Stimulated activated naive B cell treated with anti-CD40 and anti-IgM and Interleukin-4, amounts not matched to agents 10 μg/mL and 1 μg/mL and 100 μg/mL, for 72 hours (primary cell): ENCODE data around the gene NRL.

Experiments used
- ATAC-seq, 2 donors: fragments of 150-1000 bp; cut with Tn5 transposase; replicated peaks; 2 replicates each; pipeline ENCODE4 v1.10.0; 2021; ENCODE audit warnings: moderate library complexity in 1 of 2
- DNase-seq: peaks from one replicate; pipeline ENCODE4 v3.0.0; 2021
- H3K27ac Mint-ChIP-seq: one replicate; pipeline ENCODE4 v1.8.0; 2022; ENCODE audit warnings: mild to moderate bottlenecking, mixed read lengths
- H3K27me3 Mint-ChIP-seq, 2 donors: one replicate each; pipeline ENCODE4 v1.8.0; 2022; ENCODE audit warnings: mixed read lengths in 2 of 2
- H3K36me3 Mint-ChIP-seq, 2 donors: one replicate each; pipeline ENCODE4 v1.8.0; 2022; ENCODE audit warnings: mixed read lengths in 2 of 2, mild to moderate bottlenecking in 1 of 2
- H3K4me1 Mint-ChIP-seq, 2 donors: one replicate each; pipeline ENCODE4 v1.8.0; 2022; ENCODE audit warnings: mixed read lengths in 2 of 2, mild to moderate bottlenecking in 1 of 2
- H3K4me3 Mint-ChIP-seq, 2 donors: one replicate each; pipeline ENCODE4 v1.8.0; 2022; ENCODE audit warnings: mild to moderate bottlenecking in 2 of 2, mixed read lengths in 2 of 2, moderate library complexity in 1 of 2
- H3K9me3 Mint-ChIP-seq, 2 donors: one replicate each; pipeline ENCODE4 v1.8.0; 2022; ENCODE audit warnings: mixed read lengths in 2 of 2, mild to moderate bottlenecking in 1 of 2

The NRL gene

GRCh38 chr14:24126939-24127338 lies 12.2 kb upstream of the NRL start:
- Mint-ChIP-seq H3K27me3 (no peaks in the 10 kb centered on the region), H3K9me3 (no peaks in the 10 kb centered on the region), H3K4me3 (no peak overlapping the region), H3K27ac (no peak overlapping the region), H3K4me1 (peaks cover 26 to 41% of the 10 kb centered on the region in 2 donors), H3K36me3 (peaks cover 18 to 23% of the 10 kb centered on the region in 2 donors)
- ATAC-seq (no peak), DNase-seq (no peak)

DNA sequence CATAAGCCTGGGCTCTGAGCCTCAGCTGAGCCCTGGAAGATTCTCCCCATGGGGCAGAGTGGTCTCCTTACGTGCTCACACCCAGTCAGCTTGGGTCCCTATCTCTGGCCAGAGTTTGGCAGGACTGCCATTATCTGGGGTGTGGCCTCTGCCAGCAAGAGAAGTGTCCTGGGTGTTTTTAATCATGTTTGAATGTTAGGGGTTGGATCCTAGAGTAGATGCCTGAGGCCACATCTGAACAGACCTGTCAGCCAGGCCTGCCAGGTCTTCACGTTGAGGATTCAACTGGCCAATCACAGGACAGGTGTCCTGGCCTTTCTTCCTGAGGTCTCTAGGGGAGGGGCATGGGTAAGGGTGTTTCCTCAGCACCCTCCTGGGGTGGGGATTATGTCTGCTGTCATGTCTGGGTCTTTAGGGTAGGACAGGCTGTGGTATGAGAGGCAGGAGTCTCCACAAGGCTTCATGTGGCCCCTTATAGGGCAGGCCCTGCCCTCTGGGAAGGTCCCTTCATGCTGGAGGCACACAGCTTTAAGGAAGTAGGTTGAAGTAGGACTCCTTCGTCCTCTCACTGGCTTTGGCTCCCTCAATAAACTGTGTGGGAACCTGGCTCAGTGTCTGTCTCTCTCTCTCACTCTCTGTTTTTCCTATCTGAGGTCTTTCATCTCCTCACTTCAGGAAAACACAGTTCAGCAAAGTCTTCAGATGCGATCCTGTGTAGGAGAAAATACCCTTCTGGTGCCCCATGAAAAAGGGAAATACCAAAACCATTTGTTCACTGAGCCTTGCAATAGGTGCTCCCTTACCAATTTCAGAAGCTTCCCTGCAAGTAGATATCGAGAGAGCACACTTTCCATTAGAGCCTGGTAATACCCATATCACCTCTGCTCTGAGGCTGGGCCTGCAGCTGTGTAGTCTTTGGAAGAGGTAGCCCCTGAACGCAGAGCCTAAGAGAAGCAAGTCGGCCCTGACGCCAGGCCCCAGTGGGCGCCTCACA lies 9.0 kb upstream of the NRL start:
- no peaks in the 10 kb centered on the region for H3K9me3 Mint-ChIP-seq
- ATAC-seq (peak; percentile 95 to 97), DNase-seq (peak; percentile 62)
- H3K27ac Mint-ChIP-seq = peak overlapping the region; percentile 98
- peaks cover 33 to 45% of the 10 kb centered on the region in 2 donors for H3K36me3 Mint-ChIP-seq
- peak overlapping the region; percentile 28 to 69 for H3K4me3 Mint-ChIP-seq
- peaks cover 23 to 37% of the 10 kb centered on the region in 2 donors for H3K4me1 Mint-ChIP-seq
- H3K27me3 Mint-ChIP-seq = no peaks in the 10 kb centered on the region

DNA sequence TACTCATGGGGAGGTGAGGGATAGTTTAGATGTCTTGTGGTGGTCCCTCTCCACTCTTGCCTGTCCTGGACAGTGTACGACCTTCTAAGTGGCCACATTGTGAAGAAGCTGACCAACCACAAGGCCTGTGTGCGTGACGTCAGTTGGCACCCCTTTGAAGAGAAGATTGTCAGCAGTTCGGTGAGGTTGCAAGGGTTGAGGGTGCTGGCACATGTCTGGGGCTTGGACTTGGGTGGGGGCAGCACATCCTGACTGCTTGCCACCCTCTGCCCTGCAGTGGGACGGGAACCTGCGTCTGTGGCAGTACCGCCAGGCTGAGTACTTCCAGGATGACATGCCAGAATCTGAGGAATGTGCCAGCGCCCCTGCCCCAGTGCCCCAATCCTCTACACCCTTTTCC lies 8.1 kb upstream of the NRL start:
- Mint-ChIP-seq H3K27me3 (no peaks in the 10 kb centered on the region), H3K9me3 (no peaks in the 10 kb centered on the region), H3K36me3 (peaks cover 38 to 53% of the 10 kb centered on the region in 2 donors), H3K4me3 (peak overlapping the region in 1 of 2 donors; percentile 69), H3K4me1 (peaks cover 26 to 35% of the 10 kb centered on the region in 2 donors), H3K27ac (peak overlapping the region; percentile 98)
- no peak for ATAC-seq
- no peak for DNase-seq

GRCh38 chr14:24122416-24122815 lies 7.7 kb upstream of the NRL start:
- Mint-ChIP-seq H3K36me3 (peaks cover 38 to 57% of the 10 kb centered on the region in 2 donors), H3K27me3 (no peaks in the 10 kb centered on the region), H3K27ac (peak overlapping the region; percentile 98), H3K9me3 (no peaks in the 10 kb centered on the region), H3K4me1 (peaks cover 27 to 32% of the 10 kb centered on the region in 2 donors), H3K4me3 (no peak overlapping the region)
- DNase-seq = no peak
- no peak for ATAC-seq

DNA sequence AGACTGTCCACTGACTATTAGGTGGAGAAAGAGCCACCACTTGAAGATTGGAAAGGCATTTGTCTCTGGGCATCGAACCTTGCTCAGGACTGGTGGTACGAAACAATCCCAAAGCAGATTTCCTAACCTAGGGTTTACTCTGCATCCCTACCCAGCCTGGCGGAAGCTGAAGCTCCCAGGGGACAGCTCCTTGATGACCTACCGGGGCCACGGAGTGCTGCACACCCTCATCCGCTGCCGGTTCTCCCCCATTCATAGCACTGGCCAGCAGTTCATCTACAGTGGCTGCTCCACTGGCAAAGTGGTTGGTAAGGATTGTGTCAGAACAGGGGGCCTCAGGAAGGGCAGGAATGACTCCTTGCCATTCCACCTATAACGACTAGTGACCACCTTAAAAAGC lies 6.5 kb upstream of the NRL start:
- no peaks in the 10 kb centered on the region for H3K9me3 Mint-ChIP-seq
- ATAC-seq = no peak
- no peaks in the 10 kb centered on the region for H3K27me3 Mint-ChIP-seq
- peaks cover 44 to 69% of the 10 kb centered on the region in 2 donors for H3K36me3 Mint-ChIP-seq
- peaks cover 31 to 41% of the 10 kb centered on the region in 2 donors for H3K4me1 Mint-ChIP-seq
- no peak for DNase-seq
- H3K27ac Mint-ChIP-seq = peak overlapping the region; percentile 2
- H3K4me3 Mint-ChIP-seq = no peak overlapping the region

DNA sequence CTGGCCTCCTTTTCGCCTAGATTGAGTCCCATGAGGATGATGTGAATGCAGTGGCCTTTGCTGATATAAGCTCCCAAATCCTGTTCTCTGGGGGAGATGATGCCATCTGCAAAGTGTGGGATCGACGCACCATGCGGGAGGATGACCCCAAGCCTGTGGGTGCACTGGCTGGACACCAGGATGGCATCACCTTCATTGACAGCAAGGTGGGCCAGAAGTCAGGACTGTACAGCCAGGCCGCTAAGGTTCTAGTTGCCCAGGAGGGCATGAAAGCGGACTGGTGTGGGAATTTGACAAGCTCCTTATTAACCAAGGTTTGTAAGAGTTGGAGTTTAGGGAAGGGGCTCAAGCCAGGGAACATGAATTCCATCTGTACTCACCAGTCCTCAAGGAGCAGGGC lies 4.9 kb upstream of the NRL start:
- DNase-seq = no peak
- no peak for ATAC-seq
- no peaks in the 10 kb centered on the region for H3K9me3 Mint-ChIP-seq
- H3K27me3 Mint-ChIP-seq = no peaks in the 10 kb centered on the region
- peaks cover 49 to 77% of the 10 kb centered on the region in 2 donors for H3K36me3 Mint-ChIP-seq
- H3K4me1 Mint-ChIP-seq = peaks cover 43 to 45% of the 10 kb centered on the region in 2 donors
- H3K27ac Mint-ChIP-seq = no peak overlapping the region
- H3K4me3 Mint-ChIP-seq = no peak overlapping the region

DNA sequence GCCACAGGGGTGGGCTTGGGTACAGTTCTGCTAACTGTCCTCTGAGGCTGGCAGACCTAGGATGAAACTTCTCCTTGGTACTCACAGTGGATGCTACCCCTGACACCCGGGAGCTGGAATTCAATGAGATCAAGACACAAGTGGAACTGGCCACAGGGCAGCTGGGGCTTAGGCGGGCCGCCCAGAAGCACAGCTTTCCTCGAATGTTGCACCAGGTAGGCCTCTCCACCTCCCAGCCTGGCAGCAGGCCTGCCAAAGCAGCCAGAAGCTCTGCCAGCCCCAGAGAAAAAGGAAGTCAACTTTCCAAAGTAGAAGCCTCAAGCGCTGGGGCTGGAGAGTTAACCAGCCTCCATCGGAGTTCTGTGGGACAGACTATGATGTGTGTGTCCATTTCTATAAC lies 2.4 kb upstream of the NRL start:
- ATAC-seq (no peak), DNase-seq (no peak)
- H3K9me3 Mint-ChIP-seq = no peaks in the 10 kb centered on the region
- H3K4me3 Mint-ChIP-seq = no peak overlapping the region
- H3K4me1 Mint-ChIP-seq = peaks cover 20 to 24% of the 10 kb centered on the region in 2 donors
- peaks cover 35 to 58% of the 10 kb centered on the region in 2 donors for H3K36me3 Mint-ChIP-seq
- H3K27ac Mint-ChIP-seq = no peak overlapping the region
- H3K27me3 Mint-ChIP-seq = no peaks in the 10 kb centered on the region

DNA sequence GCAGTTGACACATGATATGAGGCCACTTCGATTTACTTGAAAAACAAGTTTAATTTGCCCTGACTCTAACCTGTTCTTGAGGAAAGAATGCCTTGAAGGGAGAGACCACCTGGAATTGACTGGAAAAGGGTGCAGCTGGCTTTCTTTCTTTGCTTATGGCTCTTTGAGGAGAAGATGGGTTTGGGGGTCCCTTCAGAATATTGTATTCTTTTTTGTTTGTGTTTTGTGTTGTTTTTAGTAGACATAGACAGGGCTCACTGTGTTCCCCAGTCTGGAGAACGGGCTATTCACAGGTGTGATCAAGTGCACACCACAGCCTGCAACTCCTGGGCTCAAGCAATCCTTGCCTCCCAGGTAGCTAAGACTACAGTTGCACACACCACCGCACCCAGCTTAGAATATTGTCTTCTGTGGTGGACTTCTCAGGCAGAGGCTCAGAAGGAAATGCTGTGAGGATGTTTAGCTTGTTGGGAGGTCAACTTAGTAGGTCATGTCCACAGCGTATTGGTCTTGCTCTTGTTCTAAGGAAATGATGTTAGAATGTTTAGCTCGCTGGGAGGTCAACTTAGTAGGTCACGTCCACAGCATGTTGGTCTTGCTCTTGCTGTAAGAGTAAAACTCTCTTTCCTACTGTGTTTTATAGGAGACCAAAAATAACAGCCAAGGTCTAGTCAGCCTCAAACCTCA lies 1.5 kb upstream of the NRL start:
- Mint-ChIP-seq H3K27me3 (no peaks in the 10 kb centered on the region), H3K4me1 (peaks cover 20 to 24% of the 10 kb centered on the region in 2 donors), H3K36me3 (peaks cover 29 to 52% of the 10 kb centered on the region in 2 donors), H3K4me3 (peak overlapping the region; percentile 97 to 99), H3K27ac (no peak overlapping the region), H3K9me3 (no peaks in the 10 kb centered on the region)
- DNase-seq (no peak), ATAC-seq (no peak)

- Mint-ChIP-seq H3K4me1 (peaks cover 20 to 24% of the 10 kb centered on the region in 2 donors), H3K36me3 (peaks cover 26 to 47% of the 10 kb centered on the region in 2 donors), H3K27ac (peak overlapping the region; percentile 100), H3K27me3 (no peaks in the 10 kb centered on the region), H3K4me3 (peak overlapping the region; percentile 97 to 99), H3K9me3 (no peaks in the 10 kb centered on the region)
- DNase-seq (no peak), ATAC-seq (no peak)
Measured at GRCh38 chr14:24115422-24116127, 826 bp upstream of the NRL start.

DNA sequence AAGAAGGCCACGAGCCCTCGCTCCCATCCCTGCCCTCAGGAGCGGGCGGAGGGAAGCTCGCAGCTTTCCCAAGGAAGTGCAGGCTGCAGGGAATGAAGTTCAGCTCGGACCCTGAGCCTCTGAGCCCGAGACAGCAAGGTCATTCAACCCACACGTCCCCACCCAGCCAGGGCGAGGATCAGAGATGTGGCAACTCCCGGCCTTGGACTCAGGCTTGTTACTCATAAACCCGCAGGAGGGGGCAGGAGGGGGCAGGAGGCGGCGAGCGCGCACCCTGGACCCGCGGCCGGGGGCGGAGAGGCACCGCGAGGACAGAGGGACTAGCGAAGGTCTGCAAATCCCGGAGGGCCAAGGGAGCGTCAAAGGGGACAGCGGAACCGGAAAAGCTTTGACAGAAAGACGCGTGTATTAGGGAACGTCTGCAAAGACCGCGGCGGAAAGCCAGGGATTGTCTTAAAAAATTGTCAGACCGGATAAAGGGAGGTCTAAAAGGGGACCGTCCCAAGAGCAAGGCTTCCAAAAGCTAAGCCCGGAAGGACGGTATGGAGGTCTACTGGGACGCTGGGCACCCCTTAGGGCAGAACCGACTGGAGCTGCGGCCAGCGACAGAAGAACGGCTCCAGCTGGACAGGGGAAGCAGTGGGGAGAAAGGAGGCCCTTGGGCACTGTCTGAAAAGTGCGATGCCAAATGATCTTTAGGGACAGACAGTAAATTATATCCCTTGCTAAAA lies 783 bp downstream of the NRL start:
- H3K4me3 Mint-ChIP-seq = peak overlapping the region; percentile 97 to 99
- DNase-seq (peak; percentile 89), ATAC-seq (peak; percentile 56 to 59)
- peaks cover 20 to 38% of the 10 kb centered on the region in 2 donors for H3K36me3 Mint-ChIP-seq
- peak overlapping the region; percentile 100 for H3K27ac Mint-ChIP-seq
- H3K4me1 Mint-ChIP-seq = peaks cover 23 to 25% of the 10 kb centered on the region in 2 donors
- H3K9me3 Mint-ChIP-seq = no peaks in the 10 kb centered on the region
- no peaks in the 10 kb centered on the region for H3K27me3 Mint-ChIP-seq

DNA sequence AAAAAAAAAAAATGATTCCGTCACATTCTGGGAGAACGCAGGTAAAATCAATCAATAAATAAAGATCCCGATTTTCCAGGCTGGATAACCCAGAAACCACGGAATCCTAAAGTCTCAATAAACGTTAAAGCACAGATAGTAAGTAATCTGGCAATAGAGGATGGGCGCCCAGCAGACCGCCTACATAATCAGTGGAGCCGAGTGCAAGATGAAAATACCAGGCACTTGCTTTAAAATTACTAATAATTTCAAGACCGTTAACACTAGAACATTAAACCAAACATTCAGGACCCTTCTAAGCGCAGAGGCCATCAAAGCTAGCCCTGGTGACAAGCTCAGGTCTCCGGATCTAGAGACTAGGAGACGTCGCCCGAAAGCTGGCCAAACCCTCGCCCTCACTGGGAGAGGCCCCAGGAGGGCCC lies 1.4 kb downstream of the NRL start:
- ATAC-seq (no peak), DNase-seq (no peak)
- Mint-ChIP-seq H3K27ac (peak overlapping the region; percentile 100), H3K27me3 (no peaks in the 10 kb centered on the region), H3K4me3 (peak overlapping the region; percentile 97 to 99), H3K36me3 (peaks cover 15 to 32% of the 10 kb centered on the region in 2 donors), H3K9me3 (no peaks in the 10 kb centered on the region), H3K4me1 (peaks cover 25 to 29% of the 10 kb centered on the region in 2 donors)

DNA sequence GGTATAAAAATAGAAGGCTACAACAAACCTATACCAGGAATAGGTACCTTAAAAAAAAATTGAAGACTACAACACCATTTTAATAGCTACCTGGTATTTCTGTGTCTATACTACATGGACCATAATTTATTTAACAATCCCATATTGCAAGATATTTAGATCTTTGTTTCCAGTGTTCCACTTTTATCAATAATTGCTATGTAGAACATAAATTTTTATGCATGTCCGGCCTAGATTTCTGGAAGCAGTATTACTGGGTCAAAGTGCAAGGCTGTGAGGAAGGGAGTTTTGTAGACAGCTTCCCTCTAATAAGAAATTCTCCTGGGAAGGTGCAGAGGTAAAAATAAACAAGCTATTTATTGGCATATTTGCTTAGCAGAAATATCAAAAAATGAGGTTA lies 4.2 kb downstream of the NRL start:
- no peaks in the 10 kb centered on the region for H3K9me3 Mint-ChIP-seq
- no peak overlapping the region for H3K27ac Mint-ChIP-seq
- no peak overlapping the region for H3K4me3 Mint-ChIP-seq
- no peak for ATAC-seq
- H3K36me3 Mint-ChIP-seq = peaks cover 5 to 7% of the 10 kb centered on the region in 2 donors
- peaks cover 15 to 20% of the 10 kb centered on the region in 2 donors for H3K4me1 Mint-ChIP-seq
- DNase-seq = no peak
- no peaks in the 10 kb centered on the region for H3K27me3 Mint-ChIP-seq

GRCh38 chr14:24110060-24110459 lies 4.7 kb downstream of the NRL start:
- ATAC-seq = no peak
- Mint-ChIP-seq H3K27ac (no peak overlapping the region), H3K36me3 (peaks cover under 1 to 4% of the 10 kb centered on the region in 2 donors), H3K27me3 (no peaks in the 10 kb centered on the region), H3K9me3 (no peaks in the 10 kb centered on the region), H3K4me1 (peaks cover 11 to 15% of the 10 kb centered on the region in 2 donors), H3K4me3 (no peak overlapping the region)
- no peak for DNase-seq
